Measurements from ENCODE around the gene MYRIP. TPM values are rescaled to one million over a fixed set of nuclear protein-coding genes. Genes with fewer than 3 reads are reported as not detected.

The MYRIP gene
- total and polyA plus RNA-seq, 10 of the 15 experiments (the other 5 are each of a cell fraction or from before 2014, with no cell fraction given), result 0.03 to 0.08 (median 0.04) TPM; not detected in 6

DNA sequence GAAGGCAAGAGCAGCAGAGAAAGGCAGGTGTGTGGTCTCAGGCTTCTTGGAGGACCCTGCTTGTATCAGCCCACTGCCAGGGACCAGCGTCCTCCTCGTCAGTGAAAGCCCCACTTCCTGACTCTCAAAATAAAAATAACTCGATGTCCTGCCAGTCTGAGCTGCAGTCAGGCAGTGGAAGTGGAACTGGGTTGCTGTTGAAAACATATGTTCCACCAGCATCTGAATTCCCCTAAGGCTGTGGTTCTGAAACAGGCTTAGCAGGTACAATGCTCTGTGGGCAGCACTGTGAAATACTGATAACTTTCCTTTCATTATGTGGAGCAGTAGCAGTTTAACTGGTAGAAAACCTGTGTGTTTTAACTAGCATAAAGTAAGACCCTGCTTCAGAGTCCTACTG is 378.5 kb downstream of the MYRIP start (continued):
- no peak for TF ChIP-seq POLR2AphosphoS5 (IDR thresholded peaks at IDR 0.05; ENCODE audit: low read length)
- no peak for TF ChIP-seq TCF3 (IDR thresholded peaks at IDR 0.05; ENCODE audit: borderline replicate concordance, insufficient read depth, low read depth, low read length)
- peak; percentile 72 for TF ChIP-seq EED (IDR thresholded peaks at IDR 0.05; ENCODE audit: low read depth)
- 0 out of 2 replicates have a peak, but pooled peaks have one; percentile 26 for TF ChIP-seq PAX5 (IDR thresholded peaks at IDR 0.05; ENCODE audit: borderline replicate concordance, low read depth, low read length)

DNA sequence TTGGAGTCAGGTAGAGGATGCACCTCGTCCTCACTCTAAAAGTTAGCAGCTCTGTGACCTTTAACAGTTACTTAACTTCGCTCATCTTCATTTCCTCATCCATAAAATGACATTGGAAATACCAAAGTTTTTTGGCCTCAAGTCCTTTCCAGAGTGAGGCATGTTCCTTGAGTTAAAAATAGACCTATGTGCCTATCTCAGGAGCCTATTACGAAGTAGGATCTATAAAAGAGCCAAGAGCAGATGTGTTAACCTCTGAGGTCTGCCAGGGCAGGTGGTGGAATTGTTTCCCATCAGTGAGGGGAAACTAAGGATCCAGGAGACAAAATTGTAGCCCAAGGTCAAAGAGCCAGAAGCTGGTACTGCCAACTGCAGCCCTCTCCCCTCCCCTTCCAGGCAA is 379.7 kb downstream of the MYRIP start:
- no peak for FAIRE-seq
- CTCF ChIA-PET, result interaction anchor here (6.0 to 12.0 kb wide), 2 partner anchors 9 to 125 kb away, joined by 77 to 317 read pairs; partner anchors contain the start of gene EIF1B
- intact Hi-C loops (cut with micrococcal nuclease; ENCODE audit: unreplicated experiment), result loop anchor here (10.0 kb wide), 1 partner anchor 786 kb away; no protein-coding TSS in a partner anchor

More for the DNA sequence above, 379.7 kb downstream of the MYRIP start:
- ChIA-PET RAD21 (ENCODE audit: unreplicated experiment) (interaction anchor here (1.1 kb wide), 1 partner anchor 123 kb away, joined by 3 read pairs; no protein-coding TSS in a partner anchor), SMC1A (ENCODE audit: uncharacterized antibody, unreplicated experiment) (no interaction called here), POLR2A (no interaction called here)
- Histone ChIP-seq H3K4me2 (ENCODE audit: control insufficient read depth, insufficient read depth) (no peak overlapping the region), H3K36me3 (ENCODE audit: control insufficient read depth in 2 of 2, insufficient read depth in 2 of 2, low read length in 1 of 2) (no peaks in the 10 kb centered on the region), H3K27ac (ENCODE audit: control insufficient read depth, insufficient read depth) (no peak overlapping the region), H3K79me2 (ENCODE audit: control insufficient read depth, insufficient read depth, low read length) (no peaks in the 10 kb centered on the region), H4K20me1 (ENCODE audit: control insufficient read depth, insufficient read depth) (no peaks in the 10 kb centered on the region), H2AFZ (ENCODE audit: control insufficient read depth, low read depth, low read length) (no peak overlapping the region), H3K9ac (ENCODE audit: control insufficient read depth, insufficient read depth, low read length) (no peak overlapping the region), H3K9me3 (replicated peaks; ENCODE audit: control insufficient read depth, insufficient read depth, low read length) (no peaks in the 10 kb centered on the region), H3K4me3 (no peak overlapping the region), H3K27me3 (replicated peaks in 1 of 2; ENCODE audit: control insufficient read depth in 2 of 2, insufficient read depth in 2 of 2, low read length in 1 of 2) (no peaks in the 10 kb centered on the region), H3K4me1 (ENCODE audit: control insufficient read depth, insufficient read depth, low read length) (peaks cover 34% of the 10 kb centered on the region)
- in situ Hi-C loops (cut with MboI), result loop anchor here (25.0 kb wide), 1 partner anchor 1698 kb away; no protein-coding TSS in a partner anchor
- BruUV-seq (replicated peaks), result no TSS peak
- DNase-seq (ENCODE audit: low read depth, low spot score) (no peak), ATAC-seq (no peak)
- 84% methylated on average over 3 of the region's 3 CpGs for WGBS (ENCODE audit: insufficient coverage, insufficient replicate concordance, low lambda C conversion rate, missing lambda C conversion rate)
- TF ChIP-seq, protein P1, sequence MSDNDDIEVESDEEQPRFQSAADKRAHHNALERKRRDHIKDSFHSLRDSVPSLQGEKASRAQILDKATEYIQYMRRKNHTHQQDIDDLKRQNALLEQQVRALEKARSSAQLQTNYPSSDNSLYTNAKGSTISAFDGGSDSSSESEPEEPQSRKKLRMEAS (IDR thresholded peaks at IDR 0.05; ENCODE audit: low read depth, low read length), result no peak
- no peak for TF ChIP-seq HDAC2 (IDR thresholded peaks at IDR 0.05)
- TF ChIP-seq ZNF207 (IDR thresholded peaks at IDR 0.05; ENCODE audit: borderline replicate concordance), result no peak
- no peak for TF ChIP-seq NBN (IDR thresholded peaks at IDR 0.05)

Data from GM12878 (cell line).